ENCODE results near the gene MSL1. TPM values are rescaled to one million over a fixed set of nuclear protein-coding genes. Genes with fewer than 3 reads are reported as not detected.

Gene MSL1
- total and polyA plus RNA-seq, 2 of the 13 experiments (the other 11 are each of a cell fraction or from before 2014, with no cell fraction given) = 63.8 to 88.5 TPM

DNA sequence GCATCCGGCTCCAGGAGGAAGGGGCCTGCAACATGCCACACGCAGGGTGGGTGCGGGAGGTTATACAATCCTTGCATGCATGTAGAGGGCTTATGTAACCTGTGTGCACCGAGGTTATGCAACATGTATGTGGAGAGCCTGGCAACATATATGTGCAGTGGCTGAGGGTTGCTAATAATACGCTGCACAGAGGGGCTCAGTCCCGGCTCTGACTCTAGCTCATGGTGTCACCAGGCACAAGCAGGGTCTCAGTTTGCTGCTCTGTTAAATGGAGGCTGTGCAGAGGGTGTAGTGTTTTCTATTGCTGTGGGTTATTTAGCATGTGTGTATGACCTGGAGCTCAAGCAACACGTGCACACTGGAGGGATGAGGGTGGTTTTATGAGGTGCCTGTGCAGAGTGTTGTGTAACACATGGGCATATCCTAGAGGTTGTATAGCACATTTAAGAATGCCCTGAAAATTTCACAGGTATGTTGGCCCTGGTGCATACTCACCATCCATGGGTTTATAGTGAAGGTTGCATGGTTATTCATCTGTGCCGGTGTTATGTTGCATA, 45.8 kb upstream of the MSL1 start (continued):
- TF ChIP-seq, protein P1, sequence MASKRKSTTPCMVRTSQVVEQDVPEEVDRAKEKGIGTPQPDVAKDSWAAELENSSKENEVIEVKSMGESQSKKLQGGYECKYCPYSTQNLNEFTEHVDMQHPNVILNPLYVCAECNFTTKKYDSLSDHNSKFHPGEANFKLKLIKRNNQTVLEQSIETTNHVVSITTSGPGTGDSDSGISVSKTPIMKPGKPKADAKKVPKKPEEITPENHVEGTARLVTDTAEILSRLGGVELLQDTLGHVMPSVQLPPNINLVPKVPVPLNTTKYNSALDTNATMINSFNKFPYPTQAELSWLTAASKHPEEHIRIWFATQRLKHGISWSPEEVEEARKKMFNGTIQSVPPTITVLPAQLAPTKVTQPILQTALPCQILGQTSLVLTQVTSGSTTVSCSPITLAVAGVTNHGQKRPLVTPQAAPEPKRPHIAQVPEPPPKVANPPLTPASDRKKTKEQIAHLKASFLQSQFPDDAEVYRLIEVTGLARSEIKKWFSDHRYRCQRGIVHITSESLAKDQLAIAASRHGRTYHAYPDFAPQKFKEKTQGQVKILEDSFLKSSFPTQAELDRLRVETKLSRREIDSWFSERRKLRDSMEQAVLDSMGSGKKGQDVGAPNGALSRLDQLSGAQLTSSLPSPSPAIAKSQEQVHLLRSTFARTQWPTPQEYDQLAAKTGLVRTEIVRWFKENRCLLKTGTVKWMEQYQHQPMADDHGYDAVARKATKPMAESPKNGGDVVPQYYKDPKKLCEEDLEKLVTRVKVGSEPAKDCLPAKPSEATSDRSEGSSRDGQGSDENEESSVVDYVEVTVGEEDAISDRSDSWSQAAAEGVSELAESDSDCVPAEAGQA (IDR thresholded peaks at IDR 0.05; ENCODE audit: low read depth) = no peak
- TF ChIP-seq, protein P1 (CRISPR knock-in tag; IDR thresholded peaks at IDR 0.05; ENCODE audit: borderline replicate concordance) = no peak
- TF ChIP-seq GATAD1 (CRISPR knock-in tag; IDR thresholded peaks at IDR 0.05) (no peak), ZNF333 (CRISPR knock-in tag; IDR thresholded peaks at IDR 0.05; ENCODE audit: borderline replicate concordance) (no peak), TCF7 (IDR thresholded peaks at IDR 0.05; ENCODE audit: low read depth) (no peak), EEA1 (CRISPR knock-in tag; IDR thresholded peaks at IDR 0.05; ENCODE audit: borderline replicate concordance) (no peak), NR3C1 (CRISPR knock-in tag; IDR thresholded peaks at IDR 0.05) (no peak), NR2F2 (IDR thresholded peaks at IDR 0.05; ENCODE audit: borderline replicate concordance, low read depth) (no peak), NFE2L2 (IDR thresholded peaks at IDR 0.05; ENCODE audit: low read length) (no peak), DNMT3B (CRISPR knock-in tag; conservative IDR thresholded peaks at IDR 0.05) (no peak), ZNF746 (CRISPR knock-in tag; IDR thresholded peaks at IDR 0.05) (no peak), ZNF10 (CRISPR knock-in tag; IDR thresholded peaks at IDR 0.05; ENCODE audit: borderline replicate concordance, low read depth) (no peak), BCL6 (CRISPR knock-in tag; IDR thresholded peaks at IDR 0.05) (no peak), ZNF720 (CRISPR knock-in tag; IDR thresholded peaks at IDR 0.05) (no peak)
- TF ChIP-seq, protein P2, sequence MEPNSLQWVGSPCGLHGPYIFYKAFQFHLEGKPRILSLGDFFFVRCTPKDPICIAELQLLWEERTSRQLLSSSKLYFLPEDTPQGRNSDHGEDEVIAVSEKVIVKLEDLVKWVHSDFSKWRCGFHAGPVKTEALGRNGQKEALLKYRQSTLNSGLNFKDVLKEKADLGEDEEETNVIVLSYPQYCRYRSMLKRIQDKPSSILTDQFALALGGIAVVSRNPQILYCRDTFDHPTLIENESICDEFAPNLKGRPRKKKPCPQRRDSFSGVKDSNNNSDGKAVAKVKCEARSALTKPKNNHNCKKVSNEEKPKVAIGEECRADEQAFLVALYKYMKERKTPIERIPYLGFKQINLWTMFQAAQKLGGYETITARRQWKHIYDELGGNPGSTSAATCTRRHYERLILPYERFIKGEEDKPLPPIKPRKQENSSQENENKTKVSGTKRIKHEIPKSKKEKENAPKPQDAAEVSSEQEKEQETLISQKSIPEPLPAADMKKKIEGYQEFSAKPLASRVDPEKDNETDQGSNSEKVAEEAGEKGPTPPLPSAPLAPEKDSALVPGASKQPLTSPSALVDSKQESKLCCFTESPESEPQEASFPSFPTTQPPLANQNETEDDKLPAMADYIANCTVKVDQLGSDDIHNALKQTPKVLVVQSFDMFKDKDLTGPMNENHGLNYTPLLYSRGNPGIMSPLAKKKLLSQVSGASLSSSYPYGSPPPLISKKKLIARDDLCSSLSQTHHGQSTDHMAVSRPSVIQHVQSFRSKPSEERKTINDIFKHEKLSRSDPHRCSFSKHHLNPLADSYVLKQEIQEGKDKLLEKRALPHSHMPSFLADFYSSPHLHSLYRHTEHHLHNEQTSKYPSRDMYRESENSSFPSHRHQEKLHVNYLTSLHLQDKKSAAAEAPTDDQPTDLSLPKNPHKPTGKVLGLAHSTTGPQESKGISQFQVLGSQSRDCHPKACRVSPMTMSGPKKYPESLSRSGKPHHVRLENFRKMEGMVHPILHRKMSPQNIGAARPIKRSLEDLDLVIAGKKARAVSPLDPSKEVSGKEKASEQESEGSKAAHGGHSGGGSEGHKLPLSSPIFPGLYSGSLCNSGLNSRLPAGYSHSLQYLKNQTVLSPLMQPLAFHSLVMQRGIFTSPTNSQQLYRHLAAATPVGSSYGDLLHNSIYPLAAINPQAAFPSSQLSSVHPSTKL (CRISPR knock-in tag; IDR thresholded peaks at IDR 0.05) = no peak
- TF ChIP-seq, protein P3, sequence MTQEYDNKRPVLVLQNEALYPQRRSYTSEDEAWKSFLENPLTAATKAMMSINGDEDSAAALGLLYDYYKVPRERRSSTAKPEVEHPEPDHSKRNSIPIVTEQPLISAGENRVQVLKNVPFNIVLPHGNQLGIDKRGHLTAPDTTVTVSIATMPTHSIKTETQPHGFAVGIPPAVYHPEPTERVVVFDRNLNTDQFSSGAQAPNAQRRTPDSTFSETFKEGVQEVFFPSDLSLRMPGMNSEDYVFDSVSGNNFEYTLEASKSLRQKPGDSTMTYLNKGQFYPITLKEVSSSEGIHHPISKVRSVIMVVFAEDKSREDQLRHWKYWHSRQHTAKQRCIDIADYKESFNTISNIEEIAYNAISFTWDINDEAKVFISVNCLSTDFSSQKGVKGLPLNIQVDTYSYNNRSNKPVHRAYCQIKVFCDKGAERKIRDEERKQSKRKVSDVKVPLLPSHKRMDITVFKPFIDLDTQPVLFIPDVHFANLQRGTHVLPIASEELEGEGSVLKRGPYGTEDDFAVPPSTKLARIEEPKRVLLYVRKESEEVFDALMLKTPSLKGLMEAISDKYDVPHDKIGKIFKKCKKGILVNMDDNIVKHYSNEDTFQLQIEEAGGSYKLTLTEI (CRISPR knock-in tag; conservative IDR thresholded peaks at IDR 0.05) = no peak
